ENCODE measurements around the gene EPAS1.

DNA sequence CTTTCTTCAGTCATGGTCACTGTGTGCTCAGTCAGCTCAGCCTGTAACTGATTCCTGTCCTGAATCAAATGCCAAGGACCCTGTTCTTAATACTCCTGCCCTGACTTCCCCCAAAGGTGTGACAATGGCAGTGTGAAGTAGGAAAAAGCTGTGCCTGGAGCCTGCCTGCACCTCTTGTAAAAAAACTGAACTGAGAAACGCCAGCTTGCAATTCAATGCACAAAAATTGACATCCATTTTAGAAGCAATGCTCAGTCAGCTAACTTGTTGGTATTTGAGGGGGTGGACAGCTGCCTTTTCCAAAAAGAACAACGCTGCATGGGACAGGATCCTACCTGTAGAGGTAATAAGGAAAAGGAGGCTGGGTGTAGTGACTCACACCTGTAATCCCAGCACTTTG is 115.9 kb downstream of the EPAS1 start:
- TF ChIP-seq, protein P1, sequence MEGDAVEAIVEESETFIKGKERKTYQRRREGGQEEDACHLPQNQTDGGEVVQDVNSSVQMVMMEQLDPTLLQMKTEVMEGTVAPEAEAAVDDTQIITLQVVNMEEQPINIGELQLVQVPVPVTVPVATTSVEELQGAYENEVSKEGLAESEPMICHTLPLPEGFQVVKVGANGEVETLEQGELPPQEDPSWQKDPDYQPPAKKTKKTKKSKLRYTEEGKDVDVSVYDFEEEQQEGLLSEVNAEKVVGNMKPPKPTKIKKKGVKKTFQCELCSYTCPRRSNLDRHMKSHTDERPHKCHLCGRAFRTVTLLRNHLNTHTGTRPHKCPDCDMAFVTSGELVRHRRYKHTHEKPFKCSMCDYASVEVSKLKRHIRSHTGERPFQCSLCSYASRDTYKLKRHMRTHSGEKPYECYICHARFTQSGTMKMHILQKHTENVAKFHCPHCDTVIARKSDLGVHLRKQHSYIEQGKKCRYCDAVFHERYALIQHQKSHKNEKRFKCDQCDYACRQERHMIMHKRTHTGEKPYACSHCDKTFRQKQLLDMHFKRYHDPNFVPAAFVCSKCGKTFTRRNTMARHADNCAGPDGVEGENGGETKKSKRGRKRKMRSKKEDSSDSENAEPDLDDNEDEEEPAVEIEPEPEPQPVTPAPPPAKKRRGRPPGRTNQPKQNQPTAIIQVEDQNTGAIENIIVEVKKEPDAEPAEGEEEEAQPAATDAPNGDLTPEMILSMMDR (IDR thresholded peaks at IDR 0.05) = no peak
- no peak for TF ChIP-seq POLR2A (IDR thresholded peaks at IDR 0.05)

All from heart left ventricle (tissue), 13 donors.